Measurements from ENCODE around the gene TTC23L.
"Not testable (repeated sequence)": the region's sequence is repeated elsewhere in the genome, so short reads cannot be mapped to it uniquely, and the experiment has no call there.

TTC23L gene

GRCh38 chr5:34838785-34839714 is at the start of gene TTC23L:
Gene TTC23L (plus strand): TSS chr5:34839164. CDS start chr5:34840672, 1,508 bp downstream.
- peak; percentile 87 for DNase-seq (ENCODE audit: low spot score)

DNA sequence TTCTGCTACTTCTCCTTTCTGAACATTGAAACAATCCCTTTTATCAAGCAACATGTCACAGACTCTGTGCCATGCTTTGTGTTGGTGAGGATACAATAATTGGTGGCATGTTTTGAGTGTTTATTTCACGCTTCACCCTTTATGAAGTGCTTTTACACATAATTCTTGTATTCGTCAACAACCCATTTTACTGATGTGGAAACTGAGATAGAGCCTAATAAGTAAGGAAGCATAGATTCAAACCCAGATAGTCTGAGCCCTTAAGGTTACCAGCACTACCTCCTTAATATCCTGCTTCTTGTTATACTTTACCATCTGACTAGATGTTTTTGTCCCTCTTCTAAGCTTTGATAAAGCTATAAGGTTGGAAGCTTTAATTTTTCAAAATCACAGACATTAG is 49.3 kb upstream of the TTC23L start:
- no peak for DNase-seq (ENCODE audit: low spot score)

GRCh38 chr5:34790069-34790468 is 48.9 kb upstream of the TTC23L start:
- no peak for DNase-seq (ENCODE audit: low spot score)

DNA sequence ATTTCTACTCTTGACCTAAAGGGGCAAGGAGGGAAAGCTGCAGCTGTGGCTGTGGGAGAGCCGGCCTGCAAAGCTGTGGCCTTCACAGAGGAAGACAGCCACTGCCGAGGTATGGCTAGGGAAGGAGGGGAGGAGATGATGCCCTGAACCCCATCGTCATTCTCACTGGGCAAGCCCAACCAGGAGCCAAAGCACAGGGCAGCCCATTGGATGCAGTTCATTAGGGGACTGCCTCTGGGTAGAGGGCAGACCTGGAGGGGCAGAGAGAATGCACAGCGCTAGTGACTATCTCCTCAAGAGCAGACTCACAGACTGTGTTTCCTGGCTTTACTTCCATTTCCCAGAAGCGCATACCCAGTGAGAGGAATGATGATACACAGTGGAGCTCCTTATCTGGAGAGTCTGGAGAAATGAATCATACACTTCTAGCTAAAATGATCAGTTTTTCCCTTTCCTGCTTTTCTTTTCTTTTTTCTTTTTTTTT is 47.2 kb upstream of the TTC23L start:
- DNase-seq (ENCODE audit: low spot score), result no peak

DNA sequence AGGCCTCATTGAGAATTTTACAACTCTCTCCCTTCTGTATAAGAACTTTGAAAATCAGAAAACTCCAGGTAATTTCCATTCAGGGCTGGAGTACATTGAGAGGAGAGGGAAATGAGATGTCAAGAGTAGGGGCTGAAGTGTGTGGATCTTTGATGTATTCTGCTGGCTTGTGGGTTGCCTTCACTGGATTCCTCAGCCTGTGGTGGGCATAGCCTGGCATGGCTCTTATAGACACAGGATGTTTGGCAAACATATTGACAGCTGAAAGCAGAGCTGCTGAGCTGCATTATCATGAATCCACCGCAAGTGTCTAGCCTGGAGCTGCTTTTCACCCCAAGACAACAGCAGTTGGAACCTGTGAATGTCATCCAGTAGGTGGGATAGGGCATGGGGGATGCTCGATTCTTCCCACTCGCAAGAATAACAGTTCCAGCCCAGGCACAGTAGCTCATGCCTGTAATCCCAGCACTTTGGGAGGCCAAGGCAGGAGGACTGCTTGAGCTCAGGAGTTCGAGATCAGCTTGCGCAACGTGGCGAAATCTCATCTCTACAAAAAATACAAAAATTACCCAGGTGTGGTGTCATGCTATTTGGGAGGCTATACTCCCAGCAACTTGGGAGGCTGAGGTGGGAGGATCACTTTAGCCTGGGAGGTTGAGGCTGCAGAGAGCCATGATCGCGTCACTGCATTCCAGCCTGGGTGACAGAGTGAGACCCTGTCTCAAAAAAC is 36.0 kb upstream of the TTC23L start:
- no peak for DNase-seq (ENCODE audit: low spot score)

DNA sequence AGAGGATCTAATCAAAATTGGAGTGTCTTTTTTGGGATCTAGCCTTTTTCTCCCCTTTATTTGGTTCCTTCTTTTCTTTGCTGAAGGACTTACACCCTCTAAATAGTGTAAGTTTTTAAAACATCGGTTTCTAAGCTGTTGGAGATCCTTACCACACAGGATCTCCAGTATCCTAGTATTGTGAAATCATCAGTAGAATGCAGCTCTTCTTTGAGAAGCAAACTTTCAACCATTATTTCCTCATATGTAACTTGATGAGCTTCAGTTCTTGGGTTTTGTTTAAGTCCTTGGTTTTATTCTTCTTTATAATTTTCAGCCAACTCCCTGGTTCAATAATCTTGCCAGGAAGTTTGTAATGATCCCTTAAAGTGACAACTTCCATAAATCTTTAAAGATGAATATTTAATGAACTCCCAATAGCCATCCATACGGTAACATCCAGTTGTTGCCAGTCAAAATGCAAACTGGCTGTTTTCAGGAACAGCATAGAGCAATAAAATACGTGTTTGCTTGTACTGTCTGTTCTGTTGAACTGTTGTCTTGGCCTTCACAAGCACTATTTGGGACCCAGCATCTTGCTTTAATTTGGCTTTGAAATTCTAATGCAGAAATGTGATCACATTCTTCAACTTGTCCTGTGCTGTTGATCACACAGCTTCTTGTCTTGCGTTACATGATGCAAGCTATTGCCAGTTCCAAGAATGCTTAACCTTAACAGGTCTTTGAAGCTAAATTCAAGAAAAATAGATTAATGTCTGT is 34.8 kb upstream of the TTC23L start:
- no peak for DNase-seq (ENCODE audit: low spot score)

DNA sequence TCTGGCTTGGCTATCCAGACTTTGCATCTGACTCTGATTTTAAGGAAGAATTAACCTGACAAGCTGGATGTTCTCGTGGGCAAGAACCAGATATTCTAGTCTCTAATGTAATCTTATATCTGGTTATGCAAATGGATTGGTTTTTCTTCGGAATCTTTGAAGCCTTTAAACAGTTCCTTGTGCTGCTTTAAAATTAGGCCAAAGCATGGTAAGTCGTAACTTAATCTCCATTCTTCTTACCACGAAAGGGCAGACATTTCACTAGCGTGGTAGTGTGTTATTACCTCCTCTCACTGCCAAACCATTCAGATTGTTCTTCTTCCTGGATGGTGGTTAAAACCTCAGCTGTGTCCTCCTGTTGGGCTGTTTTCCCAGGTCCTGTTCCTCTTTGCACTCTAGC is 34.1 kb upstream of the TTC23L start:
- no peak for DNase-seq (ENCODE audit: low spot score)

DNA sequence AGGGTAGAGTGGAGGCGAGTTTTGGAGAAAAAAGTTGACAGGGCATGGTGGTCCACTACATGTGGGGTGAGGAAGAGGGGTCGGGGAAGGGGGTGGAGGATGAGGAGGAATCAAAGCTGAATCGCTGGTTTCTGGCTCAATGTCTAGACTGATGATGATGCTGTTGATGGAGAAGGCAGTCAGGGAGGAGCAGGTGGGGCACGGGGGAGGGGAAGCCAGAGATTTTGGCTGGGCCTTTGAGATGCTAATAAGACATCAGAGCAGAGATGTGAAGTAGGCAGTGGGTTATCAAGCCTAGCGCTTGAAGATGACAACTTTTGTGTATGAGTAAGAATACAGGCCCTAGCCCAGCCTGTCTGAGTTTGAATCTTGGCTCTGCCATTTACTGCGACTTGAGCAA is 32.4 kb upstream of the TTC23L start:
- no peak for DNase-seq (ENCODE audit: low spot score)

- no peak for DNase-seq (ENCODE audit: low spot score)
Observed at GRCh38 chr5:34811706-34812105, 27.3 kb upstream of the TTC23L start.

GRCh38 chr5:34813509-34813908 is 25.5 kb upstream of the TTC23L start:
- no peak for DNase-seq (ENCODE audit: low spot score)

DNA sequence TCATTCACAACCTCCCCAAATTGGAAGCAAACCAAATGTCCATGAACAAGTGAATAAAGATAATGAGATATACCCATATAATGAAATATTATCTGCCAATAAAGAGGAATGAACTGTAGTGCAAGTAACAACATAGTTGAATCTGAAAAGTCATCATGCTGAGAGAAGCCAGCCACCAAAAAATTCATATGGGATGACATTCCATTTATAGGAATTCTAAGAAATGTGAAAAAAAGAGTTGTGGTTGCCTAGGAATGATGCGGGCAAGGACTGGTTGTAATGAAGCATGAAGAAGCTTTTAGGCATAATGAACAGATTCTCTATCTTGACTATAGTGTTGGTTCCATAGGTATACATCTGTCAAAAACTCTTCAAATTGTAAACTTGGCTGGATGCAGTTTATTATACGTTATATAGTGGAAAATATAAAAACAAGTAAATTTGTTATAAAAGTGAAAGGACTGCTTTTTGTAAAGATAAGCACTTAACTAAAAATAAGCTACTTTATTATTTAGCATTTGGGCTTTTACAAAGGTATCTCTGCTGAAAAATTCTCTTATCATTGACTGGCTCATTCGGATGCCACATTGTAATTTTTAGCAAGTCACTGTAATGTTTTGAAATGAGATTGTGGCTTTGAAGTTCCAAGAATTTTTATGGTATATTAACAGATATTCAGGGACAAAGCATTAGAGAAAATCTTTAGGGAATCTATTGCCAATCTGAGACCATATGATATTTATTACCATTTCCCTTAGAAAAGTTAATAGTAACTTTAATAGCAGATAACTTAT is 21.2 kb upstream of the TTC23L start:
- no peak for DNase-seq (ENCODE audit: low spot score)

DNA sequence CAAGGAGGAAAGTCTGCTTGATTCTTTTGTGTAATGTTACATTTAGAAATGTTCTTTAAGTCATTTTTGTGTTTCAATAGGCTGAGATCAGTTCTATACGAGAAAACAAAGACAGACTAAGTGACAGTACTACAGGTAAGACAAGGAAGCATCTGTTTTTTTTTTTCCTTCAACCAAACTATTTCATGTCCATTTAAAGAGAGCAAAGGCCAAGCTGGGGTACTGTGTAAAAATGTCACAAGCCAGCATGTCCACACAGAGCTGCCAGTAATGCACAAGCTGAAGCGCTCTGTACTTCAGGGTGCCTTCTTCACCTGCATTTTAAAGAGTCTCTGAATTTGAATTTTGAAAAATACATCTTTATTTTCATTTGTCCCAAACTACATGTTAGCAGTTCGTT is 20.2 kb upstream of the TTC23L start:
- no peak for DNase-seq (ENCODE audit: low spot score)

GRCh38 chr5:34820593-34820992 is 18.4 kb upstream of the TTC23L start:
- no peak for DNase-seq (ENCODE audit: low spot score)

DNA sequence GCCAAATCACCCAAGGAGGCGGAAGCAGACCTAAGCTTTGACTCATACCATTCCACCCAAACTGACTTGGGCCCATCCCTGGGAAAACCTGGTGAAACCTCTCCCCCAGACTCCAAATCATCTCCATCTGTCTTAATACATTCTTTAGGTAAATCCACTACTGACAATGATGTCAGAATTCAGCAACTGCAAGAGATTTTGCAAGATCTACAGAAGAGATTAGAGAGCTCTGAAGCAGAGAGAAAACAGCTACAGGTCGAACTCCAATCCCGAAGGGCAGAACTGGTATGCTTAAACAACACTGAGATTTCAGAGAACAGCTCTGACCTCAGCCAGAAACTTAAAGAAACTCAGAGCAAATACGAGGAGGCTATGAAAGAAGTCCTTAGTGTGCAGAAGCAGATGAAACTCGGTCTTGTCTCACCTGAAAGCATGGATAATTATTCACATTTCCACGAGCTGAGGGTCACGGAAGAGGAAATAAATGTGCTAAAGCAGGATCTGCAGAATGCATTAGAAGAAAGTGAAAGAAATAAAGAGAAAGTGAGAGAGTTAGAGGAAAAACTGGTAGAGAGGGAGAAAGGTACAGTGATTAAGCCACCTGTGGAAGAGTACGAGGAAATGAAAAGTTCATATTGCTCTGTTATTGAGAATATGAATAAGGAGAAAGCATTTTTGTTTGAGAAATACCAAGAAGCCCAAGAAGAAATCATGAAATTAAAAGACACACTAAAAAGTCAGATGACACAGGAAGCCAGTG is 15.8 kb upstream of the TTC23L start:
- no peak for DNase-seq (ENCODE audit: low spot score)

DNA sequence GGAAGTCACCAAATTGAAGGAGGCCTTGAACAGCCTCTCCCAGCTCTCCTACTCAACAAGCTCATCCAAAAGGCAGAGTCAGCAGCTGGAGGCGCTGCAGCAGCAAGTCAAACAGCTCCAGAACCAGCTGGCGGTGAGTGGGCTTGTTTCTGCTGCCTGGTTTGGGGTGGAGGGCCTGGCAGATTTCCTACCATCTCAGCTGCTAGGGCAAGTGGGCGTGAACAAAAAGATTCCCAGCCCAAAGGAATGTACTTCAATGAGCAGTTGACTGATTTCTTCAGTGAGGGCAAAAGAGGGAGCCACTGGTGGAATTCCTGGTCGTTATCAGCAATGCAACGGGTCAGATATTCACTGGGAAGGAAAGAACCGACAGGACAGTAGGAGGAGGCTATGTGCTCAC is 12.6 kb upstream of the TTC23L start:
- no peak for DNase-seq (ENCODE audit: low spot score)

DNA sequence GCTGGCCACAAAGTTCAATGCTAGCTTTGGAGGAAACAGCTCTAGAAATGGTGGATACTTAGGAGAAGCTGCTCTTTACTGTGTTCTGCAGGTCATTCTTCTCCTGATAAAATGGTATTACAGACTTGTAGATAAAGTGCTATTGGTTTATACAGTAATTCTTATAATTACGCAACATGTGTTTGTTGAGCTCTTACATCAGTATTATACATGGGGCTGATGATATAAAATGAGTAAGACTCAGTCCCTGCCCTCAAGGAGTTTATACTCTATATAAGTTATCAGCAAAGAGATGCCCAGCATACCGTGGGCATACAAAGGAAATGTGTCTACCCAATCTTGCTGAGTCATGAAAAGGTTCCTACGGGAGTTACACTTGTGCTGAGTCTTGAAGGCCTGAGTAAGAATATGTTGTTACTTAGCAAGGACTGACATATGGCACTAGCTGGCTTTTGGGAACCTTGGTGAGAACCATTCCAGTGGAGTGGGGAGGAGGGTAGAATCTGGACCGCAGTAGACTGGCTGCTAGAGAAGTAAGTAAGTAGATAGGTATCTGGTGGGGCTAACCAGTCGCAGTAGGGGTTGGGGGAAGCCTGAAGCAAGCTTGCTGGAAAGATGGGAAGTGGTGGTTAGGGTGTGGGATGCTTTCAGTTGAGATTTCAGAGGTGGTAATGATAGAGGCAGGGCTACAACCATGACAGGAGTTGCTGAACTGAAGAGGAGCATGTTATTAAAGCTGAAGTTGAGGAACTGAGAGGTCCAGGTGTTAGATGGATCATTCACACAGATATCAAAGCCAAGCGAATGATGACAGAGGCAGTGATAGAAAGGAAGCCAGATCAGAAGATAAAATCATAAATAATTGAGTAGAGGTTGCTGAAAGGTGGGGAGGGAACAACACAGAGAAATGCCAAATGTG is 11.1 kb upstream of the TTC23L start:
- no peak for DNase-seq (ENCODE audit: low spot score)

- DNase-seq (ENCODE audit: low spot score), result not testable (repeated sequence)
Observed at GRCh38 chr5:34830827-34831226, 8.1 kb upstream of the TTC23L start.

DNA sequence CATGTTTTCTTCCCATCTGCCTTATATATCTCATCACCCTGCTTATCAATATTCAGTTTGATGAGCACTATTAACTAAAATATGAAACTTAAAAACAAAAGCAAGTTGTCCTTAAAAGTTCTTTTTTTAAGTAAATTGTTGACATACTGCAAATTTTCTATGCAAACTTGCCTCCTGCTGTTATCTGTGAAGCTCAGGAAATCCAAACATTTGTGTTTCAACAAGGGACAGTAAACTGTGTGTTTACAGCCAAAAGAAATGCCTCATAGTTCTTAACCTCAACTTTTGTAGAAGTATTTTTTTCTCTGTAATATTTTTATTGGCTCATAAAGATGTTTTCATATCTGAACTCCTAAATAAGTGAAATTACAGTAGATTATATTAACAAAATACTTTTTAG is 7.7 kb upstream of the TTC23L start:
- no peak for DNase-seq (ENCODE audit: low spot score)

DNA sequence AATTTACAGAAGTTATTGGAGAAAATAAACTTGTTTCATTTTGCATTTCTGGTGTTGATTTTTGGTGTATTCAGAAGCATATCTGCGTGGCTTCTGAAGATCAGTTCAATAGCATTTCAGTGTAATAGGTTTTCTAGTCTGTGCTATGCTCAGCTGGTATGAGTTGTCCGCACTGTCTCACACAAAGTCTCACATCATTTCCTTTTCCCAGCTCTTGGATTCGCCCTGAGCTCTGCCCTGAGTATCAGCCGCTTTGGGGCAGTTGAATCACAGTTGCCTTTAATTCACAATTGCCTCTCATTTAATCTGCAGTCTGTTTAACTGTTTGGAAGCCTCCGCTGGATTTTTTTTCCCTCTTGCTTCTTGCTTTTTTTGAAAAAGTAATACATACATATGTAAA is 6.4 kb upstream of the TTC23L start:
- DNase-seq (ENCODE audit: low spot score), result no peak

DNA sequence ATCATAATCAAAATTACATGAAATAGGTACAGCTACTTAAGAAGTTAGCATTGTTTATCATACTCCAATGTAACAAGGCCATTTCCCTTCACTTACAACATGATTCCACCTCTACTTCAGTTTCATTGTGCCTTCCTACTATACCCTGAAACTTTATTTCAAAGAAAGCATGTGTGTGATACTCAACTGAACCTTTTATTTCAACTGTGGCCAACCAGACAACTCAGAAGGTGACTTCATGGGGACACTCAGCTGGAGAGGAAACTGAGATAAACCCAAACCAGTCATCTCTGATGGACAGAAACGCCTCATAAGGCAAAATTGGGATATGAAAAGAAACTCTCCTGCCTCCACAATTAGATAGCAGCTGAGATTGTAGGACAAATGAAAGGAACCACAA is 5.9 kb upstream of the TTC23L start:
- DNase-seq (ENCODE audit: low spot score), result no peak
